ENCODE data around the gene FGG. TPM values are rescaled to one million over a fixed set of nuclear protein-coding genes. Genes with fewer than 3 reads are reported as not detected.

The FGG gene
- total RNA-seq, 1 experiment from 2014 or later = not detected

- no peak overlapping the region for H3K4me3 ChIP-seq (ENCODE audit: low read depth, low read length, poor library complexity, severe bottlenecking)
- no peaks in the 10 kb centered on the region for H3K36me3 ChIP-seq (ENCODE audit: insufficient read depth, low read length, poor library complexity, severe bottlenecking)
- no TSS peak for BruUV-seq (replicated peaks)
- H3K4me1 ChIP-seq (ENCODE audit: insufficient read depth, low read length, poor library complexity, severe bottlenecking) = peaks cover 4% of the 10 kb centered on the region
- intact Hi-C loops (cut with micrococcal nuclease; ENCODE audit: unreplicated experiment) = no loop called here
- POLR2A ChIA-PET (ENCODE audit: low non-redundant PET) = no interaction called here
- H3K27me3 ChIP-seq (replicated peaks; ENCODE audit: insufficient read depth, low read depth, low read length, poor library complexity) = no peaks in the 10 kb centered on the region
- no peak overlapping the region for H3K27ac ChIP-seq (ENCODE audit: low read depth, low read length, poor library complexity, severe bottlenecking)
- DNase-seq (ENCODE audit: low spot score) = no peak
- no peaks in the 10 kb centered on the region for H3K9me3 ChIP-seq (ENCODE audit: low read depth, low read length, poor library complexity, severe bottlenecking)
- TF ChIP-seq, protein P1, sequence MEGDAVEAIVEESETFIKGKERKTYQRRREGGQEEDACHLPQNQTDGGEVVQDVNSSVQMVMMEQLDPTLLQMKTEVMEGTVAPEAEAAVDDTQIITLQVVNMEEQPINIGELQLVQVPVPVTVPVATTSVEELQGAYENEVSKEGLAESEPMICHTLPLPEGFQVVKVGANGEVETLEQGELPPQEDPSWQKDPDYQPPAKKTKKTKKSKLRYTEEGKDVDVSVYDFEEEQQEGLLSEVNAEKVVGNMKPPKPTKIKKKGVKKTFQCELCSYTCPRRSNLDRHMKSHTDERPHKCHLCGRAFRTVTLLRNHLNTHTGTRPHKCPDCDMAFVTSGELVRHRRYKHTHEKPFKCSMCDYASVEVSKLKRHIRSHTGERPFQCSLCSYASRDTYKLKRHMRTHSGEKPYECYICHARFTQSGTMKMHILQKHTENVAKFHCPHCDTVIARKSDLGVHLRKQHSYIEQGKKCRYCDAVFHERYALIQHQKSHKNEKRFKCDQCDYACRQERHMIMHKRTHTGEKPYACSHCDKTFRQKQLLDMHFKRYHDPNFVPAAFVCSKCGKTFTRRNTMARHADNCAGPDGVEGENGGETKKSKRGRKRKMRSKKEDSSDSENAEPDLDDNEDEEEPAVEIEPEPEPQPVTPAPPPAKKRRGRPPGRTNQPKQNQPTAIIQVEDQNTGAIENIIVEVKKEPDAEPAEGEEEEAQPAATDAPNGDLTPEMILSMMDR (conservative IDR thresholded peaks at IDR 0.05; ENCODE audit: low read depth, low read length) = no peak
- TF ChIP-seq EZH2 (IDR thresholded peaks at IDR 0.05; ENCODE audit: borderline replicate concordance, low read depth, low read length, poor library complexity, severe bottlenecking) = no peak
- CTCF ChIA-PET = no interaction called here
Measured at GRCh38 chr4:154573190-154573870, 39.1 kb downstream of the FGG start.

- POLR2A ChIA-PET (ENCODE audit: low non-redundant PET) = no interaction called here
- CTCF ChIA-PET = interaction anchor here (0.5 kb wide), 1 partner anchor 11 kb away, joined by 3 read pairs; no protein-coding TSS in a partner anchor
- TF ChIP-seq, protein P1 (conservative IDR thresholded peaks at IDR 0.05; ENCODE audit: low read depth, low read length) = no peak
- no peak for TF ChIP-seq EZH2 (IDR thresholded peaks at IDR 0.05; ENCODE audit: borderline replicate concordance, low read depth, low read length, poor library complexity, severe bottlenecking)
Measured at GRCh38 chr4:154569584-154569983, 42.9 kb downstream of the FGG start.

GRCh38 chr4:154569028-154569427, 43.4 kb downstream of the FGG start:
- intact Hi-C loops (cut with micrococcal nuclease; ENCODE audit: unreplicated experiment) = no loop called here
- BruUV-seq (replicated peaks) = no TSS peak
- H3K27ac ChIP-seq (ENCODE audit: low read depth, low read length, poor library complexity, severe bottlenecking) = no peak overlapping the region
- no peak for DNase-seq (ENCODE audit: low spot score)
- no peak overlapping the region for H3K4me3 ChIP-seq (ENCODE audit: low read depth, low read length, poor library complexity, severe bottlenecking)
- H3K4me1 ChIP-seq (ENCODE audit: insufficient read depth, low read length, poor library complexity, severe bottlenecking) = no peaks in the 10 kb centered on the region
- no peaks in the 10 kb centered on the region for H3K9me3 ChIP-seq (ENCODE audit: low read depth, low read length, poor library complexity, severe bottlenecking)
- CTCF ChIA-PET = interaction anchor here (0.5 kb wide), 1 partner anchor 10 kb away, joined by 3 read pairs; no protein-coding TSS in a partner anchor
- no peaks in the 10 kb centered on the region for H3K36me3 ChIP-seq (ENCODE audit: insufficient read depth, low read length, poor library complexity, severe bottlenecking)
- H3K27me3 ChIP-seq (replicated peaks; ENCODE audit: insufficient read depth, low read depth, low read length, poor library complexity) = no peaks in the 10 kb centered on the region
- POLR2A ChIA-PET (ENCODE audit: low non-redundant PET) = no interaction called here
- TF ChIP-seq, protein P1 (conservative IDR thresholded peaks at IDR 0.05; ENCODE audit: low read depth, low read length) = no peak
- TF ChIP-seq EZH2 (IDR thresholded peaks at IDR 0.05; ENCODE audit: borderline replicate concordance, low read depth, low read length, poor library complexity, severe bottlenecking) = no peak

More at GRCh38 chr4:154569584-154569983, 42.9 kb downstream of the FGG start:
- no peak overlapping the region for H3K27ac ChIP-seq (ENCODE audit: low read depth, low read length, poor library complexity, severe bottlenecking)
- no peaks in the 10 kb centered on the region for H3K9me3 ChIP-seq (ENCODE audit: low read depth, low read length, poor library complexity, severe bottlenecking)
- H3K4me3 ChIP-seq (ENCODE audit: low read depth, low read length, poor library complexity, severe bottlenecking) = no peak overlapping the region
- H3K4me1 ChIP-seq (ENCODE audit: insufficient read depth, low read length, poor library complexity, severe bottlenecking) = no peaks in the 10 kb centered on the region
- H3K27me3 ChIP-seq (replicated peaks; ENCODE audit: insufficient read depth, low read depth, low read length, poor library complexity) = no peaks in the 10 kb centered on the region
- DNase-seq (ENCODE audit: low spot score) = no peak
- no TSS peak for BruUV-seq (replicated peaks)
- intact Hi-C loops (cut with micrococcal nuclease; ENCODE audit: unreplicated experiment) = no loop called here
- H3K36me3 ChIP-seq (ENCODE audit: insufficient read depth, low read length, poor library complexity, severe bottlenecking) = no peaks in the 10 kb centered on the region
